Mucosa of stomach (tissue), 1 donor: ENCODE measurements around the gene KCP.

Experiments
- H3K27me3 ChIP-seq: one replicate; pipeline ENCODE4 v1.7.0; 2013; ENCODE audit warnings: mild to moderate bottlenecking, low read length; ENCODE audit not compliant: control insufficient read depth, insufficient read depth
- H3K36me3 ChIP-seq: one replicate; pipeline ENCODE4 v1.7.0; 2013; ENCODE audit warnings: low read length; ENCODE audit not compliant: control insufficient read depth, insufficient read depth
- H3K4me1 ChIP-seq: one replicate; pipeline ENCODE4 v1.7.0; 2013; ENCODE audit warnings: mild to moderate bottlenecking, low read length; ENCODE audit not compliant: control insufficient read depth, insufficient read depth
- H3K4me3 ChIP-seq: one replicate; pipeline ENCODE4 v1.7.0; 2013; ENCODE audit warnings: low read length
- H3K9ac ChIP-seq: one replicate; pipeline ENCODE4 v1.7.0; 2013; ENCODE audit warnings: mild to moderate bottlenecking, low read length, moderate library complexity
- H3K9me3 ChIP-seq: one replicate; pipeline ENCODE4 v1.7.0; 2013; ENCODE audit warnings: mild to moderate bottlenecking, low read length, moderate library complexity; ENCODE audit not compliant: control insufficient read depth
- donor health status: Pancreatic carcinoma.

KCP gene

DNA sequence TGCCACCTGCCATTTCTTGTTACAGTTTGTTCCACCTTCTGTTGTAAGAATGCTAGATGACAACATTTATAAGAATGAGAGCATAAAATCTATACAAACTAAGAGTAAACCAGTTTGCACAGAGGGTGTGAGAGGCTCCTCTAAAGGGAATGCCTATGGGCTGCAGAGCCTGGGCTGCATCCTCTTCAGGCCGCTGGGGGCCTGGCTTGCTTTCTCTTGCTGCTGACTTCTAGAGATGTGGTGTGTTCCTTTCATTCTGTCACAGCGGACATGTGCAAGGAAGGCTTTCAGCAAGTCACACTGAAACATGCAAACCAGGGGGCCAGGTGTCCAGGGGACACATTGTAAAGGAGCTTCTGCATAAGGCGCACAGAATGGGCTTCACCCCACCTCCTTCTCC lies 55.0 kb downstream of the KCP start:
- Histone ChIP-seq H3K4me3 (no peak overlapping the region), H3K36me3 (no peaks in the 10 kb centered on the region), H3K9ac (no peak overlapping the region), H3K9me3 (no peaks in the 10 kb centered on the region), H3K4me1 (peaks cover 11% of the 10 kb centered on the region), H3K27me3 (no peaks in the 10 kb centered on the region)

DNA sequence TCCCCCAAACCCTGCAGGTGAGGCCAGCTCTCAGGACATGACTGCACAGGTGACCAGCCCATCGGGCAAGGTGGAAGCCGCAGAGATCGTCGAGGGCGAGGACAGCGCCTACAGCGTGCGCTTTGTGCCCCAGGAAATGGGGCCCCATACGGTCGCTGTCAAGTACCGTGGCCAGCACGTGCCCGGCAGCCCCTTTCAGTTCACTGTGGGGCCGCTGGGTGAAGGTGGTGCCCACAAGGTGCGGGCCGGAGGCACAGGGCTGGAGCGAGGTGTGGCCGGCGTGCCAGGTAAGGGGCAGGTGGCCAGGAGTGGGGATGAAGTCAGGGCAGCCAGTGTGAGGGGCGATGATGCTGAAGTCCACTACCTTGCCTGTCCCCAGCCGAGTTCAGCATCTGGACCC lies 56.1 kb downstream of the KCP start:
- H3K9ac ChIP-seq: no peak overlapping the region
- no peak overlapping the region for H3K4me3 ChIP-seq
- no peaks in the 10 kb centered on the region for H3K9me3 ChIP-seq
- no peaks in the 10 kb centered on the region for H3K4me1 ChIP-seq
- H3K36me3 ChIP-seq: no peaks in the 10 kb centered on the region
- H3K27me3 ChIP-seq: no peaks in the 10 kb centered on the region

DNA sequence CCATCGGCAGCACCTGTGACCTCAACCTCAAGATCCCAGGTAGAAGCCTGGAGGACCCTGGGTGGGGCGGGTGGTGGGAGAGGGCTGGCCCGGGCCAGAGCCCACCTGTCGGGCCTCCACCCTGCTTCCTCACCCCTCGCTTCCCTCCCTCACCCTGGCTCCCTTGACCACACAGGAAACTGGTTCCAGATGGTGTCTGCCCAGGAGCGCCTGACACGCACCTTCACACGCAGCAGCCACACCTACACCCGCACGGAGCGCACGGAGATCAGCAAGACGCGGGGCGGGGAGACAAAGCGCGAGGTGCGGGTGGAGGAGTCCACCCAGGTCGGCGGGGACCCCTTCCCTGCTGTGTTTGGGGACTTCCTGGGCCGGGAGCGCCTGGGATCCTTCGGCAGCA lies 56.7 kb downstream of the KCP start:
- no peaks in the 10 kb centered on the region for H3K27me3 ChIP-seq
- no peak overlapping the region for H3K9ac ChIP-seq
- no peaks in the 10 kb centered on the region for H3K4me1 ChIP-seq
- H3K36me3 ChIP-seq: no peaks in the 10 kb centered on the region
- no peaks in the 10 kb centered on the region for H3K9me3 ChIP-seq
- no peak overlapping the region for H3K4me3 ChIP-seq

DNA sequence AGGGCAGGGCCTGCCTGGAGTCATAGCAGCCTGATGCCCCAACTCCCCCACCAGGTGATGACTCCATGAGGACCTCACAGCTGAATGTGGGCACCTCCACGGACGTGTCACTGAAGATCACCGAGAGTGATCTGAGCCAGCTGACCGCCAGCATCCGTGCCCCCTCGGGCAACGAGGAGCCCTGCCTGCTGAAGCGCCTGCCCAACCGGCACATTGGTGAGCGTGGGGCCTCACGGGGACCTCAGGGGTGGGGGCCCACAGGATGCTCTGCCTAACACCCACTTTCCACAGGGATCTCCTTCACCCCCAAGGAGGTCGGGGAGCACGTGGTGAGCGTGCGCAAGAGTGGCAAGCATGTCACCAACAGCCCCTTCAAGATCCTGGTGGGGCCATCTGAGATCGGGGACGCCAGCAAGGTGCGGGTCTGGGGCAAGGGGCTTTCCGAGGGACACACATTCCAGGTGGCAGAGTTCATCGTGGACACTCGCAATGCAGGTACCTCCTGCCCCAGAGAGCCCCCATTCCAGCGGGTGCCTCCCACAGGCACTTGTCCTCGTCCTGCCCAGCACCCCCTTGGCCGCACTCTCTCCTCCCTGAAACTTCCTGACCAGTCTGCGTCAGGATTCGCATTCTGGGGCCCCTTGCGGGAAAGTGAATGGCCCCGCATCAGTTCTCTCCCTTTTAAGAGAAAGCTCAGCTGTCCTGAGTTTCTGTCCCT lies 57.8 kb downstream of the KCP start:
- Histone ChIP-seq H3K27me3 (no peaks in the 10 kb centered on the region), H3K9ac (no peak overlapping the region), H3K9me3 (no peaks in the 10 kb centered on the region), H3K4me1 (no peaks in the 10 kb centered on the region), H3K4me3 (no peak overlapping the region), H3K36me3 (no peaks in the 10 kb centered on the region)

DNA sequence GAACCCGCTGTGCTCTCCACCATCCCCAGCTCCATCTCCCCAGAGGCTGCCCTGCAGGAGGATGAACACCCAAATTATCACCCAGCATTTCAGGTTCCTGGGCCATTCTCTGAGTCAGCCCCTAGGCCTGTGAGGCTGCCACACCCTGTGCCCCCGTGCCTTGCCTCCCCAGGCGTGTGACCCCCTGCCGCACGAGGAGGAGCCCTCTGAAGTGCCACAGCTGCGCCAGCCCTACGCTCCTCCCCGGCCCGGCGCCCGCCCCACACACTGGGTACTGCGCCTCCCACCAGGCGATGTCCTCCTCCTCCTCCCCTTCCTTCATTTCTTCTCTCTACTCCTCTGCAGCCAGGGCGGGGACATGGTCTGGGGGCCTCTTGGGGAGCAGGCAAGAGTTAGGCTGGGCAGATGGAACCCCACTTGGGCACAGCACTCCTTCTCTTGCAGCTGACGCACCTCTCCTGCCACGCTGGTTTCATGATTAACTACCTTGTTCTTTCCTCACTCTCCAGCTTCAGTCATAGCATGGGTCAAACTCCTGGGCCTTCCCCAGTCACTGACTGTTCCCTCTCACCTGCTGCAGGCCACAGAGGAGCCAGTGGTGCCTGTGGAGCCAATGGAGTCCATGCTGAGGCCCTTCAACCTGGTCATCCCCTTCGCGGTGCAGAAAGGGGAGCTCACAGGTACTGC lies 60.6 kb downstream of the KCP start:
- H3K4me3 ChIP-seq: no peak overlapping the region
- no peaks in the 10 kb centered on the region for H3K9me3 ChIP-seq
- no peaks in the 10 kb centered on the region for H3K27me3 ChIP-seq
- H3K9ac ChIP-seq: no peak overlapping the region
- no peaks in the 10 kb centered on the region for H3K36me3 ChIP-seq
- H3K4me1 ChIP-seq: no peaks in the 10 kb centered on the region

DNA sequence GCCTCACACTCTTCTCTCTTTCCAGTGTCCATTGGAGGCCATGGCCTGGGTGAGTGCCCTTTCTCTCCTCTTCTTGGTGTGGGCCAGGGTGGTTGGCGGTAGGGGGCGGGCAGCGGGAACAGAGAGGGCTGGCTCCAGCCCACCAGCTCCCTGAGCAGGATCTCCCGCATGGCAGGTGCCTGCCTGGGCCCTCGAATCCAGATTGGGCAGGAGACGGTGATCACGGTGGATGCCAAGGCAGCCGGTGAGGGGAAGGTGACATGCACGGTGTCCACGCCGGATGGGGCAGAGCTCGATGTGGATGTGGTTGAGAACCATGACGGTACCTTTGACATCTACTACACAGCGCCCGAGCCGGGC lies 61.4 kb downstream of the KCP start:
- no peaks in the 10 kb centered on the region for H3K27me3 ChIP-seq
- no peak overlapping the region for H3K9ac ChIP-seq
- no peaks in the 10 kb centered on the region for H3K36me3 ChIP-seq
- H3K9me3 ChIP-seq: no peaks in the 10 kb centered on the region
- no peak overlapping the region for H3K4me3 ChIP-seq
- no peaks in the 10 kb centered on the region for H3K4me1 ChIP-seq

DNA sequence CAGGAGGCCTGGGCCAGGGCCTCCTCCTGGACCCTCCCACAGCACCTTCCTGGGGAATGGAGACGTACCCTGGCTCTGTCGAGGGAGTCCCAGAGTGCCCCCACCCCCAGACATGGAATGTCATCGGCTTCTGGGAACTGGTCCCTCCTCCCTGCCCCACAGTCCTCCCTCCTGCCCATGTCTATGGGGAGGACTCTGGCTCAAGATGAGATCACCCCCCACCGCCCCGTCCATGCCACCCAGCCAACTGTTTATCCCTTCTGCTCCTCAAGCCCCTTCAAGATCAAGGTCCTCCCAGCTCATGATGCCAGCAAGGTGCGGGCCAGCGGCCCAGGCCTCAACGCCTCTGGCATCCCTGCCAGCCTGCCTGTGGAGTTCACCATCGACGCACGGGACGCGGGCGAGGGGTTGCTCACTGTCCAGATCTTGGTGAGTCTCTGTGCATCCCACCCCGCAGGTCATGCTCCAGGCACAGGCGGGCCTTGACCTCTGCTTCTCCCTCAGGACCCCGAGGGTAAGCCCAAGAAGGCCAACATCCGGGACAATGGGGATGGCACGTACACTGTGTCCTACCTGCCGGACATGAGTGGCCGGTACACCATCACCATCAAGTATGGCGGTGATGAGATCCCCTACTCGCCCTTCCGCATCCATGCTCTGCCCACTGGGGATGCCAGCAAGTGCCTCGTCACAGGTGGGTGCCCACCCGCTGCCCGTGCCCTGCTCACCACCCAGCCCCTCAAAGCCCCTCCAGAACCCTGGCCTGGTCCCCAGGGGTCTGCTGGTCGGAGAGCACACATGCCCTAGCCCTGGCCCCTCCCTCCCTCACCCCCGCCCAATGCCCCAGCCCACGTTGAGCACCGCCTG lies 62.0 kb downstream of the KCP start:
- Histone ChIP-seq H3K9me3 (no peaks in the 10 kb centered on the region), H3K27me3 (no peaks in the 10 kb centered on the region), H3K4me3 (no peak overlapping the region), H3K36me3 (no peaks in the 10 kb centered on the region), H3K9ac (no peak overlapping the region), H3K4me1 (no peaks in the 10 kb centered on the region)

DNA sequence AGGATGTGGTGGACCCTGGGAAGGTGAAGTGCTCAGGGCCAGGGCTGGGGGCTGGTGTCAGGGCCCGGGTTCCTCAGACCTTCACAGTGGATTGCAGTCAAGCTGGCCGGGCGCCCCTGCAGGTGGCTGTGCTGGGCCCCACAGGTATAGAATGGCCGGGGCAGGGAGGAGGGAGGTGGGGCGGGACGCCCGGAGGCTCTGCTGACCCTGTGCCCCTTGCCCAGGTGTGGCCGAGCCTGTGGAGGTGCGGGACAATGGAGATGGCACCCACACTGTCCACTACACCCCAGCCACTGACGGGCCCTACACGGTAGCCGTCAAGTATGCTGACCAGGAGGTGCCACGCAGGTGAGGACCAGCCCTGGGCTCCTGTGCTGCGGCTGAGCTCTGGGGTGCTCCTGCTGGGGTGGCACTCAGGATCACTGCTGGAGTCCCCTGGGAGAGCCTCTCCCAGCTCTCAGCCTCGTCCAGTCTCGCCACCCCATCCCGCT lies 62.7 kb downstream of the KCP start:
- Histone ChIP-seq H3K4me3 (no peak overlapping the region), H3K36me3 (no peaks in the 10 kb centered on the region), H3K9me3 (no peaks in the 10 kb centered on the region), H3K4me1 (no peaks in the 10 kb centered on the region), H3K9ac (no peak overlapping the region), H3K27me3 (no peaks in the 10 kb centered on the region)

DNA sequence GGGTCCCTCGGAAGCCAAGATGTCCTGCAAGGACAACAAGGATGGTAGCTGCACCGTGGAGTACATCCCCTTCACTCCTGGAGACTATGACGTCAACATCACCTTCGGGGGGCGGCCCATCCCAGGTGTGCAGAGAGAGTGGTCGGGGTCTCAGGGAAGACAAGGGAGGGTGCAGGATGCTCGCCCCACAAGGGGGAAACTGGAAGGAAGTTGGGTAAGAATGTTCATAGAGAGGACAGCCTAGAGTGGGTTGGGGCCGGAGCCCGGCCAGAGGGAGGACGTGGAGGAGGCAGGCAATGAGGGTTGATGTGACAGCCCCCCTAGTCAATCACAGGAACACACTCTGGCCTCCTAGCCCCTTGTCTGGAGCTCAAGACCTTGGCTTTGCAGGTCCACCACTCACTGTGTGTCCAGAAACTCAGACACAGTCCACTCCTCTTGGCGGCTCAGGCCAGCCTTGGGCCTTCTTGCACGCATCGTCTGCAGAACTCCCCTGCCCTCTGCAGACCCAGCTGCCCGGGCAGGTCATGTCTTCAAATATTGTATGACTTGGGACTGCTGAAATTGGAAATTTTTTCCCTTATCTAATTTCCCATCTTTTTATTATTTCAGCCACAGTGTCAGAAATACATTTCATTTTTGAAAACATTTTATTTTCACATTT lies 63.6 kb downstream of the KCP start:
- no peaks in the 10 kb centered on the region for H3K36me3 ChIP-seq
- no peaks in the 10 kb centered on the region for H3K4me1 ChIP-seq

DNA sequence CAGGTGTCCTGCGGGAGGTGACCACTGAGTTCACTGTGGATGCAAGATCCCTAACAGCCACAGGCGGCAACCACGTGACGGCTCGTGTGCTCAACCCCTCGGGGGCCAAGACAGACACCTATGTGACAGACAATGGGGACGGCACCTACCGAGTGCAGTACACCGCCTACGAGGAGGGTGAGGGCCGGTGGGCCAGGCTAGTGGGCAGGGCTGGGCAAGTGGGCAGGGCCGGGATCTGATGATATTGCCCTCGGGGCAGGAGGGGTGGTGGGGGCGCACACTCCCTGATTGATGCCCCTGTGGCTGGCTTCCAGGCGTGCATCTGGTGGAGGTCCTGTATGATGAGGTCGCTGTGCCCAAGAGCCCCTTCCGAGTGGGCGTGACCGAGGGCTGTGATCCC lies 64.5 kb downstream of the KCP start:
- Histone ChIP-seq H3K9me3 (no peaks in the 10 kb centered on the region), H3K36me3 (no peaks in the 10 kb centered on the region), H3K4me3 (no peak overlapping the region)

More for the DNA sequence above, 63.6 kb downstream of the KCP start:
- H3K4me3 ChIP-seq: no peak overlapping the region
- H3K27me3 ChIP-seq: no peaks in the 10 kb centered on the region
- no peaks in the 10 kb centered on the region for H3K9me3 ChIP-seq
- no peak overlapping the region for H3K9ac ChIP-seq

DNA sequence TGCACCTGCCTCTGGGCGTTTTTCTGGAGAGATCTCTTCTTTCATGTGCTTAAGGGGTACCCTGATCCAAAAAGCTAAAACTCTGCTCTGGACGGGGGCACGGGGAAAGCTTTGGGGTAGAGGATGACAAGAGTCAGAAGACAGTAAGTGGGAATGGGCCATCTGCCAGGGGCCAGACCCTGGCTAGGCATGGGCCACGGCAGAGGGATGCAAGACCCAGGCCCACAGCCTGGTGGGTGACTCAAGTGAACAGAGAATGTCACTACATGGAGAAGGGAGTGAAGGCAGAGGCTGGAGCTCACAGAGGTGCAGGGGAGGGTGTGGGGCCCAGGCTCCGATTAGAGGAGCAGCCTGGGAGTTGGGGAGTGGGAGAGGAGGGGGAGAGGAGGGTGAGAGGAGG lies 65.0 kb downstream of the KCP start:
- no peaks in the 10 kb centered on the region for H3K9me3 ChIP-seq
- no peak overlapping the region for H3K9ac ChIP-seq
- no peaks in the 10 kb centered on the region for H3K27me3 ChIP-seq
- H3K4me3 ChIP-seq: no peak overlapping the region
- no peaks in the 10 kb centered on the region for H3K36me3 ChIP-seq
- H3K4me1 ChIP-seq: peaks cover under 1% of the 10 kb centered on the region

More for the DNA sequence above, 64.5 kb downstream of the KCP start:
- Histone ChIP-seq H3K4me1 (no peaks in the 10 kb centered on the region), H3K27me3 (no peaks in the 10 kb centered on the region), H3K9ac (no peak overlapping the region)
